ACHN (cell line): Measurements from ENCODE around the gene SELPLG.

Experiments used
- DNase-seq: peaks from one replicate; pipeline ENCODE4 v3.0.0-alpha.2; 2015
- in situ Hi-C: cut with HindIII; loops from 2 replicates; pipeline ENCODE4 v1.10.0; 2017; ENCODE audit warnings: low sequenced_read_pairs, low pct_ligation_motif_present, low pct_unique_long_range_greater_than_20kb

Gene SELPLG

GRCh38 chr12:108613548-108613947 is 20.1 kb downstream of the SELPLG start:
- in situ Hi-C loops: no loop called here
- DNase-seq: peak; percentile 32

DNA sequence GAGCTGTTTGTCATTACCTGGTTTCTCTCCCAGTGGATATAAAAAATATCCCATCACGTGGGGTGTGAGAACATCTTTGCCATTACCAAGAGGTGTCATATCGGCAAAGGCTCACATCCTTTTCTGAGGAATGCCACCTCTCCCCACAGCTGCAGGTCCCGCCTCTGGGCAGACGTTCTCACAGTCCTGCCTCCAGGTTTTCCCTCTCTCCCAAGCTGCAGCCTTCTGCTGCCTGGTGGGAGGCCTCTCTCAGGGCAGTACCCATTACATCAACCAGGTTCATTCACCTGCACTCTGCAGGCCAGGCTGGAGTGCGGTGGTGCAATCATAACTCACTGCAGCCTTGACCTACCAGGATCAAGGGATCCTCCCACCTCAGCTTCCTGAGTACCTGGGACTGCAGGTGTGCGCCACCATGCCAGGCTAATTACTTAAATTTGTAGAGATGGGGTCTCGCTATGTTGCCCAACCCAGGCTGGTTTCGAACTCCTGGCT is 20.9 kb downstream of the SELPLG start:
- in situ Hi-C loops: no loop called here

GRCh38 chr12:108611884-108612415 is 21.7 kb downstream of the SELPLG start:
- peak; percentile 82 for DNase-seq
- in situ Hi-C loops: no loop called here

More for the DNA sequence above, 20.9 kb downstream of the SELPLG start:
- DNase-seq: no peak

DNA sequence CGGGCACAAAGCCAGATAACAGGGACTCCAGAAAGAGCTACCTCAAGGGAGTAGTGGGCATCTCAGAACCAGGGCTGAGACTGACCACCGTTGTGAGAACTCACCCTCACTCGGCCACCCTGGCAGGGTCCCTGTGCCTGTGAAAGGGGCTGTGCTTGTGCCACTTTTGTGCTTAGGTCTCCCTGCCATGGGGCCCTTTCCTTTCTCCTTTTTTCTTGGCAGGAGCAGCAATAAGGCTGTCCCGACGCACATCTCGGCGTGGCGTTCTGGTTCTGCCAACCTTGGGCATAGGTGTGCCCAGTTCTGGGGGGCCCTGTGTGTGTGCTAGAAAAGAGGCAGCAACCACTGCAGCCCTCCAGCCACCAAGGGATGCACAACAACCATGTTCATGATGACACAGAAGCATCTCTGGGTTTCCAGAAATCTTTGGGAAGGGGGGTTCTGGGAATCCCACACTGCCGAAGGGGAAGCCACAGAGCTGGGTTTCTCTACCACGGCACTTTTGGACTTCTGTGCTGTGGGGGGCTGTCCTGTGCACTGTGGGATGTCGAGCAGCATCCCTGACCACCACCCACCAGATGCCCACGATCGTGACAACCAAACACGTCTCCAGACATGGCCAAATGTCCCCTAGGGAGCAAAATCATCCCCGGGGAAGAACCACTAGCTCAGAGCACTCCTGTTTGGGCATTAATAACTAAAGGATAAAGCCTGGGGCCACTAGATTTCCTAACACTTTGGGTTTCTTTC is 22.7 kb downstream of the SELPLG start:
- in situ Hi-C loops: no loop called here
- no peak for DNase-seq

GRCh38 chr12:108610336-108610815 is 23.3 kb downstream of the SELPLG start:
- in situ Hi-C loops: no loop called here

DNA sequence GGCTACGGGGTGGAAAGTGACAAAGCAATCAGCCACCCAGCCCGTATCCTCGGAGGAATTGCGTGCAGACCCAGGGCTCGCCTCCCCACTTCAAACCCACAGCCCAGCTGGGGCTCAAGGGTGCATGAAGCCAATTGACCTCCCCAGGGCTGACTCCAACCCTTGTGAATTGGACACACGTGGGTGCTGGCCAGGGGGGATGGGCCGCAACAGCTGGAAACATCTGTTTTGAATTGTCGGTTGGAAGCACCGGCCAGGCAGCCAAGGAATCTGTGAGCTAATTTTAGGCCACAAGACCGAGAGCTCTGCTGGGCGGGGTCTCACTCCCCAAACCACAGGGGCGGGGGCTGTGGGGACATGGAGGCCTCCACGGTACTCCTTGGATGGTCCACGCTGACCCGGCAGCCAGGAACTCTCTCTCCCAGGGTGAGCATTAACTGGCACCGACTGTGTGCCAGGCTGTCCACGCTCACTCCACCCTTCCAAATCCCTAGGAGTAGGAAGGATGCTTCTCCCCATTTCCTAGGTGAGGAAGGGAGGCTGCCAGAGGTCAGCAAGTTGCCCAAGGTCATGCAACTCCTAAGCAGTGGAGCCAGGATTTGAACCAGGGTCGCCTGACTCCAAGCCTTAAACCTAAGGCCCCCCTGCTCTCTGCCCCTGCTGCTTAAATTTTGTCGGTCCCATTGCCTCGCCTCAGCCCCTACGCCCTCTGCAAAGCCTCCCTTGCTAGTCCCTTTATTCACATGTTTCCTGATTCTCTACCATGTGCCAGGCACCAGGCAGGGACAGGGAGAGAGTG is 24.0 kb downstream of the SELPLG start:
- in situ Hi-C loops: no loop called here
- no peak for DNase-seq

More at GRCh38 chr12:108610336-108610815, 23.3 kb downstream of the SELPLG start:
- DNase-seq: no peak

DNA sequence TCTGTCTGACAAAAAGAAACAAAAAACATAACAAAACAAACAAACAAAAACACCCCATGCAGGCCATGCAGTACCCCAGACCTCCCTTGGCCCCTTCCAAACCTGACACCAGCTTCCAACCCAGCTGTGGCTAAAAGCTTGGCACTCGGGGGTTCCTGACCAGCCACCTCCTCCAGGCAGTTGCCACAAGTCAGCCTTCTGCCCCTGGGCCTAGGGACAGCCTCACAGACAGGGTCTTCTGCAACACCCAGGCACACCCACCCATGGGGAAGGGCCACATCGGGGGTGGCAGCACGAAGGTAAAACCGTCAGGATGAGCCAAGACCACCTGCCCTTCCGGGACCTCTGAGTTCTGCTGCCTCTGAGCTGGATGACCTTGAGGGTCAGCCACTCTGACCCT is 25.1 kb downstream of the SELPLG start:
- no peak for DNase-seq
- in situ Hi-C loops: no loop called here

- in situ Hi-C loops: no loop called here
- no peak for DNase-seq
Observed at GRCh38 chr12:108607981-108608600, 25.6 kb downstream of the SELPLG start.

GRCh38 chr12:108606492-108606891 is 27.2 kb downstream of the SELPLG start:
- in situ Hi-C loops: no loop called here
- DNase-seq: no peak

GRCh38 chr12:108605690-108606406 is 27.8 kb downstream of the SELPLG start:
- no peak for DNase-seq
- in situ Hi-C loops: no loop called here

- peak; percentile 90 for DNase-seq
- in situ Hi-C loops: no loop called here
Observed at GRCh38 chr12:108605000-108605689, 28.5 kb downstream of the SELPLG start.

DNA sequence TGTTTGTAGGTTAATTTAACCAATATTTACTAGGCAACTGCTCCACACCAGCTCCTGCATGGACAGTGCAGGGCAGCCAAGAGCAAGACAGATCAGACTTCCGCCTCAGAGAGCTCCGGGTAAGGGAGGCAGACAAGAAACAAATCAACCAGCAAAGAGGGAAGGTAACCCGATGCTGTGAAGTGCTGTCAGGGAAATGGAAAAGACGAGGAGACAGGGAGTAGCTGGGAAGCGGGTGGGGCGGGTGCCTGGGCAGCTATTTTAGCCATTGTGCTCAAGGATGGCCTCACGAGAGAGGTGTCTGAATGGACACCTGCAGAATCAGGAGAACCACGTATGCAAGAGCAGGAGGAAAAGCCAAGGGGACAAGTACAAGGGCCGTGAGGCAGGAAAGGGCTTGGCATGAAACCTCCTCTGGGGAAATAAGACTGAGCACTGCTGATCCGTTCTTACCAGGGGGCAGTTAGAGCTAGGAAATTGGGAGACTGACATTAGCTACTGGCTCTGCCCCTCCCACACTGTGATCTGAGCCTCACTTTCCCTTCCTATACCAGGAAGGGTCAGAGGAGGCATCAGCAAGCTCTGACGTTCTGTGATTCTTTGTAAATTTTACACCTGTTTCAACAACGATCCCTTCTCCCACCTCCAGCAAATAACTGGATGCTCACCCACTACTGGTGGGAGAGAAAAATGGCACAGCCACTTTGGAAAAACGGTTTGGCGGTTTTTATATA is 29.3 kb downstream of the SELPLG start:
- in situ Hi-C loops: no loop called here
- no peak for DNase-seq

GRCh38 chr12:108603743-108604142 is 30.0 kb downstream of the SELPLG start:
- in situ Hi-C loops: no loop called here
- DNase-seq: no peak

- in situ Hi-C loops: no loop called here
- no peak for DNase-seq
Observed at GRCh38 chr12:108602976-108603704, 30.6 kb downstream of the SELPLG start.

GRCh38 chr12:108602209-108602705 is 31.4 kb downstream of the SELPLG start:
- in situ Hi-C loops: no loop called here
- no peak for DNase-seq

DNA sequence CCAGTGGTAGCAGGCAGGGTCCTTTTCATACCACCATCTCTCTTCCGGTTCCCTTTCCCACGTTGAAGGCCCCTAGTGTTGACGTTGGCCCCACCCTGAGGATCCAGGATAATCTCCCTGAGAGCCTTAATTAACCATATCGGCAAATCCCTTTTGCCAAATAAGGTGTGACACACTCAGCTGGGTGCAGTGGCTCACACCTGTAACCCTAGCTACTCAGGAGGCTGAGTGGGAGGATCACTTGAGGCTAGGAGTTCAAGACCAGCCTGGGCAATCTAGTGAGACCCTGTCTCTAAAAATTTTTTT is 33.0 kb downstream of the SELPLG start:
- in situ Hi-C loops: no loop called here
- DNase-seq: no peak
